ENCODE measurements around the gene TEX28.
A peak's percentile ranks its signal among the peaks of the same experiment; 100 is the strongest.

Gene TEX28

DNA sequence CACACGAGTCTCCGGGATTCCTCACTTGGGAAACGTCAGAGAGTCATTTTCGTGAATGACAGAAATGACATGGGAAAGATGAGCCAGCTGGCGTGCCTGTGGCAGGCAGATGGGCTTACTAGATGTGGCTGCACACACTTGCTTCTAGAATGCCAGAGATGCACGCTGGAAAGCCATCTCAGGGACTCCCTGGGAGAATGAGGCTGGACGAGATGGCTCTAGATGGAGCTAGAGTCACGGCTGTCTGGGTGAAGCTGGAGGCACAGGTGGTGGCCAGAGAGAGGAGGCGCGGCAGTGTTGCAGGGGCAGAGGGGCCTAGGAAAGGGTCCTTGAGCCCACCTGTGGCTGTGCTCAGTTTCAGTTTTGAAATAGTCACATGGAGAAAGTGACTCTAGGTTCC, 26.7 kb upstream of the TEX28 start:
- Mint-ChIP-seq H3K4me1 (peaks cover 44% of the 10 kb centered on the region), H3K27ac (peak overlapping the region; percentile 29), H3K27me3 (no peaks in the 10 kb centered on the region), H3K4me3 (no peak overlapping the region), H3K36me3 (ENCODE audit: low read depth) (no peaks in the 10 kb centered on the region), H3K9me3 (no peaks in the 10 kb centered on the region)
- DNase-seq = no peak
- peak; percentile 79 for ATAC-seq

DNA sequence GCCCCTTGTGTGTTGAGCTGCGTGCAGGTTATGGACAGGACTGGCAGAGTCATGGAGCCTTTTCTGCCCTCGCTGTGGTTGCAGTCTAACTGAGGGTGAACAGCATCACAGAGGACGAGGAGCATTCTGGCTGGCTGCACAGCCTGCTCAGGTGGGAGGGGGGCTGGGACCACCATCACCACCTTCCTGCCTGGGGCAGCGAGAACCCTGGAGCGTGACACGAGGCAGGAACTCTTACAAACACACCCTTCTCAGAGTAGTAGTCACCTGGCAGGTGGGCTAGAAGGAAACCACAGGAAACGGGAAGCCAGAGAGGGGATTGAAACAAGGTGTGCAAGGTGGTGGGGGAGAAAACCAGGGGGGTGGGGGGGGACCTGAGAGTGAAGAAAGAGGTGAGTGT, 26.2 kb upstream of the TEX28 start:
- Mint-ChIP-seq H3K4me1 (peaks cover 39% of the 10 kb centered on the region), H3K9me3 (no peaks in the 10 kb centered on the region), H3K27ac (peak overlapping the region; percentile 29), H3K4me3 (no peak overlapping the region), H3K36me3 (ENCODE audit: low read depth) (no peaks in the 10 kb centered on the region), H3K27me3 (no peaks in the 10 kb centered on the region)
- peak; percentile 15 for ATAC-seq
- no peak for DNase-seq

DNA sequence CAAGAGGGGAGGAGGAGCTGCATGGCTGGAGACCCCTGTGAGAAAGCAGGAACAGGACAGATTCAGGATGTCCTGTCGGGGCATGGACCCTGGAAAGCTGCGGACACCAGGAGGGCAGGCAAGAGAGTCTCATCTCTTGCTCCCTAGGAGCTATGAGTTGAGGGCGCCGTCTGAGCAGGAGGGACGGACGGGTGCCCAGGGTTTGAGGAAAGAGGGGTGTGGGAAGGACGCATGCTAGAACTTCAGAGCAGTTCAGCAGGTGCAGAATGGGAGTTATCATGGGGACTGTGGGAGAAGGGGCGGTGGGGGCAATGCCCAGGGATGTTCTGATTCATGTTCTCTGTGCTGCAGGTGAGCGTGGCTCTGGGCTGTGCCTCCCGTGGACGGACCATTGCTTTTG, 25.5 kb upstream of the TEX28 start:
- Mint-ChIP-seq H3K9me3 (no peaks in the 10 kb centered on the region), H3K4me3 (no peak overlapping the region), H3K36me3 (ENCODE audit: low read depth) (no peaks in the 10 kb centered on the region), H3K4me1 (peaks cover 34% of the 10 kb centered on the region), H3K27me3 (no peaks in the 10 kb centered on the region), H3K27ac (no peak overlapping the region)
- DNase-seq = no peak
- ATAC-seq = no peak

DNA sequence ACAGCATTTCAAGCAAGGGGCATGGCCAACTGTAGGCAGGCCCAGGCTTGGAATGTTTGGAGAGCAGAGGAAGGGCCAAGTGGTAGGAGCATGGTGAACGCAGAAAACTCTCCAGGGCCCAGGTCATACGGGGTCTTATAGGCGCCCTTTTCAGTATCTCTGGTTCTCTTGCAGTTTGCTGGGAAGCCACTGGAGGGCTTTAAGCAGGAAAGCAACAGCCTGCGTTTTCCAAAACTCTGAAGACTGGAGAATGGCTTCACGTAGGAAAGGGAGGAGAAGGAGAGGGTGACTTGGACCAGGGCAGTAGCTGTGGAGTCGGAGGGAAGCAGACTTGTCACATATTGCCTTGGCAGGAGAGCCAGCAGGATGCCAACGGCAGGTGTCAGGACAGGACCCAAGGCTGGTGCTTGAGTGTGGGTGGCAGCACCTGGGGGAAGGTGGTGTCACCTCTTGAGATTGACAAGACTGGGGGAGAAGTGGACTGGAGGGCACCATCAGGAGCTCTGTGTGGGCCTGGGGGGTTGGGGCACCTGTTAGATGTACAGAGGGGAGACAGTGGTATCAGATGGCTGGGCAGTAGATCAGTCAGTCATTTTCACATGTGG, 22.6 kb upstream of the TEX28 start:
- Mint-ChIP-seq H3K27me3 (no peaks in the 10 kb centered on the region), H3K36me3 (ENCODE audit: low read depth) (no peaks in the 10 kb centered on the region), H3K27ac (no peak overlapping the region), H3K9me3 (no peaks in the 10 kb centered on the region), H3K4me1 (peaks cover 60% of the 10 kb centered on the region), H3K4me3 (no peak overlapping the region)
- DNase-seq = no peak
- ATAC-seq = no peak

DNA sequence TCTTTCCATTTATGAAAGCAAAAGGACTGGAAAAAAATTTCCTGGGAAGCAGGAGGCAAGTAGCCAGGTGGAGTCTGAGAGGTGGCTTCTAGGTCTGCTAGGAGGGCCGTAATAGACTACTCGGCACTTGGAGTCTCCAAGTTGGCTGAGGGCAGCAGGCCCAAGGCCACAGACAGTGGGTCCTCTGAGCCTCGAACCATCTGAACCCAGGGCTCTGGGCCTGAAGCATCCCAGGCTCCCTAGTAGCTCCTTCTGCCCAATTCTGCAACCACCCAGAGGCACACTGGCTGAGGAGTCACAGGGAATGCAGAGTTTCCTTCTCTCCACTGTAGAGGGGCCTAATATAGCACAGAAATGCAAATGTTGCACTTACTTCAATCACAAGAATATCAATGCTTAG, 20.5 kb upstream of the TEX28 start:
- Mint-ChIP-seq H3K36me3 (ENCODE audit: low read depth) (no peaks in the 10 kb centered on the region), H3K4me3 (no peak overlapping the region), H3K27me3 (no peaks in the 10 kb centered on the region), H3K27ac (no peak overlapping the region), H3K9me3 (no peaks in the 10 kb centered on the region), H3K4me1 (peaks cover 63% of the 10 kb centered on the region)
- no peak for ATAC-seq
- DNase-seq = no peak

DNA sequence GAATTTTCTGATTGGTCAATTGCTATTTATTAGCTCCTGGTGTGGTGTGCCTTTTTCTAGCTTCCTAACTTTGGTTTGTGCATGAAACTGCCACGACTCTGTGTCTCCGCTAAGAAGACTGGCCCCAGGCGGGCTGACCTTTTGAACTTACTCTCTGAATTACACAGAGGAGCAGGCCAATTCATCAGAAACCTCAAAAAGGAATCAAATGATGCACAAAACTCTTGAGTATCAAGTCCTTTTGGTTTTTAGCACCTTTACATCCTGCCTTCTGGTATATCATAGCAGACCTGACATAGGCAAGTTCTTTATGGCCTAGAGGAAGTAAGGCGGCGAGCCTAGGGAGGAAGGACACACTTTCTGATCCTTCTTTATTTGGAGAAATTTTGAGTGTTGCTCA, 18.2 kb upstream of the TEX28 start:
- Mint-ChIP-seq H3K27me3 (no peaks in the 10 kb centered on the region), H3K4me1 (peaks cover 66% of the 10 kb centered on the region), H3K9me3 (no peaks in the 10 kb centered on the region), H3K27ac (peak overlapping the region; percentile 89), H3K36me3 (ENCODE audit: low read depth) (no peaks in the 10 kb centered on the region), H3K4me3 (peak overlapping the region; percentile 64)
- DNase-seq (peak; percentile 44), ATAC-seq (peak; percentile 77)

DNA sequence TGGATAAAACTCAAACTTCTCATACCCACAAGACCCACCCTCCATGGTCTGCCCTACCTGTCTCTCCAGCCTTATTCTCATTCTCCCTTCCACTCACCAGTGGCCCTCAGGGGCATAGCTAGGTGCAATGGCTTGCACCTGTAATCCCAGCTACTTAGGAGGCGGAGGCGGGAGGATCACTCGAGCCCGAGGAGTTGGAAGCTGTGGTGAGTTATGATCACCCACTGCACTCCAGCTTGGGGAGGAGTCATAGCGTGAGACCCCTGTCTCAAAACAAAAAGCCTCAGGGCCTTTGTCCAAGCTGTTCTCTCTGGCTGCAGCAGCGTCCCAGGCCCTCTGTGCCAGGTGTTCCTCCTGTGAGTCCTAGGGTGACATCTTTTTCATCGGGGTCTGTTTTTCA, 17.2 kb upstream of the TEX28 start:
- H3K36me3 Mint-ChIP-seq (ENCODE audit: low read depth) = no peaks in the 10 kb centered on the region
- no peak for DNase-seq
- H3K27ac Mint-ChIP-seq = no peak overlapping the region
- H3K4me3 Mint-ChIP-seq = no peak overlapping the region
- no peaks in the 10 kb centered on the region for H3K27me3 Mint-ChIP-seq
- H3K4me1 Mint-ChIP-seq = peaks cover 68% of the 10 kb centered on the region
- H3K9me3 Mint-ChIP-seq = no peaks in the 10 kb centered on the region
- no peak for ATAC-seq

DNA sequence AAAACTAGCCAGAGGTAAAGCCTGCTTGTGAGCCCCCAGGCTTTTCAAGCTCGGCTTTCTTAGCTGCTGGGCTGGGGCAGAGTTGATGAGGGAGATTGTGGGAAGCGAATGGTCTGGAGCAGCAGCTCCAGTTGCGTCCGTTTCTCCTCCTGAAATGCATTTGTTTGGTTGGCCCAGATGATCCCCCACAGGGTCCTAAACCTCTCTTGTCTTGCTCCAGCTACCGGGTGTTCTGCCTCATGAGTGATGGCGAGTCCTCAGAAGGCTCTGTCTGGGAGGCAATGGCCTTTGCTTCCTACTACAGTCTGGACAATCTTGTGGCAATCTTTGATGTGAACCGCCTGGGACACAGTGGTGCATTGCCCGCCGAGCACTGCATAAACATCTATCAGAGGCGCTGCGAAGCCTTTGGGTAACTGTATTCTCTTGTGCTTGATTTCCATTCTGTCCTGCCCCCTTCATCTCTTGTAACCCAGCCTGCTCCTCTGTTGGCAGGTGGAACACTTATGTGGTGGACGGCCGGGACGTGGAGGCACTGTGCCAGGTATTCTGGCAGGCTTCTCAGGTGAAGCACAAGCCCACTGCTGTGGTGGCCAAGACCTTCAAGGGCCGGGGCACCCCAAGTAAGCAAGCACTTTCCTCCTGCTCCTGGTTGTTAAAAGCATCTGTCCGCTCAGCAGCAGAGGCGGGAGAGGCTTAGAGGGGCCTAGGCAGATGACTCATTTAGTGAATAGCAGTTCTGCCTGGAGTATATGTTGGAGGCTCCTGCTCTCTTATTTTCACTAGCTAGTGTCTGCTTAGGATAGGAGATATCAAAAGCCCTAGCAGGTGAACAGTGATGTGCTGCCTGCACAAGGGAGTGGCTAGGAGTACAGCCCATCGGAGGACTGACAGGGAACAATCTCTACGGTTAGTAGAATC, 16.0 kb upstream of the TEX28 start:
- H3K4me1 Mint-ChIP-seq = peaks cover 68% of the 10 kb centered on the region
- peak; percentile 62 for ATAC-seq

DNA sequence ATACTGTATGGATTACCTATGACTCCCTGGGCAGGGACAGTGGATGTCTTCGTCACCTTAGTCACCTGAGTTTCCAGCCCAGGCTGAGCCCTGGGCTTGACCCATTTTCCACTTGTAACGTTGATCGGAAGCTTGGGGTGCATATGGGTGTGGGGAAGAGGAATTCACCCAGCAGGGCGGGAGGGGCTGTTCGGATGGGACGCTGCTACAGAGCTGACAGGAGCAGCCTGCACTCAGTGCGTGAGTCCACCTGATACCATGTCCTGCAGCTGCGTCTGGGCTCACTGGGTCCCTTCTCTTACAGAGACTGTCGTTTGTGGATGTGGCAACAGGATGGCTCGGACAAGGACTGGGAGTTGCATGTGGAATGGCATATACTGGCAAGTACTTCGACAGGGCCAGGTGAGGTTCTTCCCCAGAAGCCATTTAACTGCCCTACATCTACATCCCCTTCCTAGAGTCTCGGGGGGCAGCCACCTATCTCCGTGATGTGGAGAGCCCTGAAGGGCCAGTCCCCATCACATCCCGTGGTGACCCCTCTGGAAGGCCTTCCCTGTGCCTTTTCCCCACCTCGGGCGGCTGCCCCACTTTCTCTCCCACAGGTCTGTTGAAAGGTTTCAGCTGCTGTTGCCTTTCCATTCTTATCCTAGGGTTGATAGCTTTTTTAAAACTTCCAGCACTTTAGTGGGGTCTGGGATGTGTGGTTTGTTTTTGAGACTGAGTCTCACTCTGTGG, 14.3 kb upstream of the TEX28 start:
- Mint-ChIP-seq H3K9me3 (no peaks in the 10 kb centered on the region), H3K36me3 (ENCODE audit: low read depth) (no peaks in the 10 kb centered on the region), H3K4me3 (no peak overlapping the region), H3K27ac (no peak overlapping the region), H3K4me1 (peaks cover 62% of the 10 kb centered on the region), H3K27me3 (no peaks in the 10 kb centered on the region)
- ATAC-seq = no peak
- DNase-seq = no peak

More for the DNA sequence above, 16.0 kb upstream of the TEX28 start:
- H3K9me3 Mint-ChIP-seq = no peaks in the 10 kb centered on the region
- no peak for DNase-seq
- no peaks in the 10 kb centered on the region for H3K27me3 Mint-ChIP-seq
- H3K4me3 Mint-ChIP-seq = no peak overlapping the region
- H3K27ac Mint-ChIP-seq = no peak overlapping the region
- H3K36me3 Mint-ChIP-seq (ENCODE audit: low read depth) = no peaks in the 10 kb centered on the region

DNA sequence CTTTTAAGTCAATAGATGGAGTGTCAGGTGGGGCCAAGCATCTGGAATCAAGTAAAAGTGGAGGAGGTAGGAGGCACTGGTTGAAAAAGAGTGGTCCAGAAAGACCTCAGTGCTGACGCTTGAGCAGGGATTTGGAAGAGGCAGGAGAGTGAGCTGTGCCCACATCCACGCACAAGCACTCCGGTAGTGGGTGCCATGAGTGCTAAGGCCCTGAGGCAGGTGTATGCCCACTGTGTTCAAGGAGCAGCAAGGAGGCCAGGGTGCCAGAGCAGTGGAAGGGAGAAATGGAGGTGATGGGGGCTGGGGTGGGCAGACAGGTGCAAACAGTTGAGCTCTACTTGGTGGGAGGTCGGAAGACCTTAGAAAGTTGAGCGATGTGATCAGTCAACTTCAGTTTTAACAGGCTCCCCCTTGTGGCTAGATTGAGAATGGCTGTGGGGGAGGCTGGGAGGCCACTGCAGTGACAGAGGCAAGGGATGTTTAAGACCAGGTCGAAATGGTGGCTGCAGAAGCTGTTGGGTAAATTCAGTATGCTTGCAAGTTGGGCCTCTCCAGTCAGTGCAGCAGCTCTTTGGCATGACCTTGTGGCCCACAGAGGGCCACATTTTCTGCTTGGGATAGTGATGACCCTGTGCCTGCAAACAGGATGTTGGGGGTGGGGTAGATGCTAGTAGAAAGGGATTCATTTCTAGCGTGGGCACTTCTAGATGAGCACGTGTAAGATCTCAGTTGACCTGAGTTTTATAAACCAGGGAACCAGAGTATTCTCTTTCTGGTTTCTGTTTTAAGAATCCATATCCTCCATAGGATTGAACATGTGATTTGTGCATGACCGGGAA, 13.4 kb upstream of the TEX28 start:
- H3K4me3 Mint-ChIP-seq = no peak overlapping the region
- peaks cover 53% of the 10 kb centered on the region for H3K4me1 Mint-ChIP-seq
- DNase-seq (peak; percentile 80), ATAC-seq (peak; percentile 46)
- no peaks in the 10 kb centered on the region for H3K9me3 Mint-ChIP-seq
- no peaks in the 10 kb centered on the region for H3K27me3 Mint-ChIP-seq
- H3K27ac Mint-ChIP-seq = peak overlapping the region; percentile 52
- H3K36me3 Mint-ChIP-seq (ENCODE audit: low read depth) = no peaks in the 10 kb centered on the region

DNA sequence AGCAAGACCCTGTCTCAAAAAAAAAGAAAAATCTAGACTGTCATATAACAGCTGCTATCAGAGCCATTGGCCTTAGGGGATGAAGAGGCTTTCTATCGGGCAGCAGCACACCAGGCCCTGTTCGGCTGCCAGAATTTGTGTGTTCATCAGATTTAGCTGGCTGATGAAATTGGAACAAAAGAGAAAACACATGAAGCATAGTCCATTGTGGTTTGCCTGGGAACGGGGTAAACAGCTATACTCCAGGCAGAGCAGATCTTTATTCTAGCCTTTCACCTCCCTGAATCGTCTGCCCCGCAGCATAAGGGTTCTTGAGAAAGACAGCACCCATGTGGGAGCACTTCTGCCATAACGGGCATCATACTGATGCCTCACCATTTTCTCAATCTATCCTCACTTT, 12.3 kb upstream of the TEX28 start:
- H3K9me3 Mint-ChIP-seq = no peaks in the 10 kb centered on the region
- H3K36me3 Mint-ChIP-seq (ENCODE audit: low read depth) = no peaks in the 10 kb centered on the region
- peaks cover 42% of the 10 kb centered on the region for H3K4me1 Mint-ChIP-seq
- H3K27ac Mint-ChIP-seq = no peak overlapping the region
- peaks cover 3% of the 10 kb centered on the region for H3K27me3 Mint-ChIP-seq
- ATAC-seq (no peak), DNase-seq (no peak)
- H3K4me3 Mint-ChIP-seq = no peak overlapping the region

DNA sequence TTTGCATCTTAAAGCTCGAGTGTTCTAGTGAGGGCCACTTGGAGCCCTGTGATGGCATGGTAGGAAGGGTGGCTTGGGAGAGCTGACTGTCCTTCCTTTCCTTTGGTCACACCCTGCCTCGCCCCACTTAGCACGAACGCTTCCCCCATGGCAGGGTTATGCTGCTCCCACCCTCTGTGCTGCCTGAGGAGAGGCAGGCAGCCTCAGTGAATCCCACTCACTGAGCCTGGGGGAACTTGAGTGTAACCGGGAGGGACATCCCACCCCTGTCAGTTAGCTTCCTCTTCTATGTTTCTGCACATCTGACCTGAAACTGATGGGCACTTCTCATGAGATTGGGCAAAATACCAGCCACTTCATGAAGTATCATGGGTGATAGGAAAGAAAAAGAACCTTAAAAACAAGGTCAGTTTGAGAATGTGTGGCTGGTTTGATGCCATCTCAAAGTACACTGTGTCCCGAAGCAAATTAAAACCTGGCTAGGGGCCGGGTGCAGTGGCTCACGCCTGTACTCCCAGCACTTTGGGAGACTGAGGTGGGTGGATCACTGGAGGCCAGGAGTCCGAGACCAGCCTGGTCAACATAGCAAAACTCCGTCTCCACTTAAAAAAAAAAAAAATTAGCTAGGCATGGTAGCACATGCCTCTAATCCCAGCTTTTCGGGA, 10.7 kb upstream of the TEX28 start:
- H3K27me3 Mint-ChIP-seq = peaks cover 3% of the 10 kb centered on the region
- H3K9me3 Mint-ChIP-seq = no peaks in the 10 kb centered on the region
- H3K36me3 Mint-ChIP-seq (ENCODE audit: low read depth) = no peaks in the 10 kb centered on the region
- ATAC-seq (no peak), DNase-seq (no peak)
- no peak overlapping the region for H3K27ac Mint-ChIP-seq
- H3K4me3 Mint-ChIP-seq = no peak overlapping the region
- H3K4me1 Mint-ChIP-seq = peaks cover 26% of the 10 kb centered on the region

DNA sequence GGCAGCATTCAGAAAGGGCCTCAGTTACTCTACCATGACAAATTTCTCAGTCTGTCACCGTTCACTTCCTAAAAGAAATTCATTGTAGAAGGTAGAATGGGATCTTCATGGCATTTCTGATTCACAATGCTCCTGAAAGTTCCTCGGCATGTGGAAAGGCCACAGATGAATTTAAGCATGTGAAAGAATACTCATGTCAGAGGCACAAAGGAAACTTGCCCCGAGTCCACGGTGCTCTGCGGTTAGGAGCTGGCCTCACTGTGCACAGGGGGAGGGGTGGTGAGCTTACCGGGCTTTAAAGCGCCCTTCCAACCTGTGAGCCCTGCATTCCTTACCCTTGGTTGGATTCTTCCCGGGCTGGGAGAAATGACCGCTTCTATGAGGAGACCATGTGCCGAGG, 9.9 kb upstream of the TEX28 start:
- Mint-ChIP-seq H3K27me3 (peaks cover 3% of the 10 kb centered on the region), H3K4me3 (no peak overlapping the region), H3K9me3 (no peaks in the 10 kb centered on the region), H3K36me3 (ENCODE audit: low read depth) (no peaks in the 10 kb centered on the region), H3K4me1 (peaks cover 23% of the 10 kb centered on the region), H3K27ac (no peak overlapping the region)
- ATAC-seq (no peak), DNase-seq (no peak)

DNA sequence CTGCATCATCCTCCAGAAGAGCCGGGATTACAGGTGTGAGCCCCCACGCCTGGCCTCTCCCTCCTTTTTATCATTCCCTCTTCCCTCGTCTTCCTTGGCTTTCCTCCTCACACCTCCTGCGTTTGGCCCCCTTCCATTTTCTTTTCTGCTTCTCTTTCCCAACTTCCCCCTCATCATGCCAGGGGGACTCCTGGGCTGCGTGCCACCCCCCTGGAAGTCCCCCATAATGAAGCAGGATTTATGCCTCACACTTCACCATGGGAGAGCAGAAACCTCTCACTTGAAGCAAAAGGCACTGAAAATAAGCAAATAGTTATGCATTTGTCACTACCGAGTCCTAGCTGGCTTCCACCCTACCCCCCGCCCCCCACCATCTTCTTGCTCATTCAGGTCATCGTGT, 8.6 kb upstream of the TEX28 start:
- Mint-ChIP-seq H3K27ac (no peak overlapping the region), H3K27me3 (peaks cover 3% of the 10 kb centered on the region), H3K4me3 (no peak overlapping the region), H3K4me1 (peaks cover 18% of the 10 kb centered on the region), H3K36me3 (ENCODE audit: low read depth) (no peaks in the 10 kb centered on the region), H3K9me3 (no peaks in the 10 kb centered on the region)
- no peak for ATAC-seq
- no peak for DNase-seq
